Caco-2 (cell line): ENCODE data around the gene TAAR8. TPM values are rescaled to one million over a fixed set of nuclear protein-coding genes. Genes with fewer than 3 reads are reported as not detected.
A peak's percentile ranks its signal among the peaks of the same experiment; 100 is the strongest.

Experiments used
- BruUV-seq: library from RNA; stranded (reverse); fragments of 400-500 nt; replicated peaks from 2 replicates; lab custom pipeline; 2021; lab: Mats Ljungman, UMichigan
- CTCF ChIA-PET: fragments of 300-600 bp; sonication (Branson Sonifier 250); formaldehyde crosslinking; loops from one replicate; lab custom pipeline; 2022; ENCODE audit warnings: antibody characterized with exemption; lab: Charles Lee
- POLR2A ChIA-PET: fragments of 300-600 bp; sonication (Branson Sonifier 250); formaldehyde crosslinking; loops from one replicate; lab custom pipeline; 2022; ENCODE audit warnings: antibody characterized with exemption; lab: Charles Lee
- DNase-seq, 2 experiments: peaks; one replicate each; pipeline versions ENCODE4 v3.0.0 to v3.0.0-alpha.2; 2020 to 2022
- H3K27me3 ChIP-seq: replicated peaks from 2 replicates; pipeline ENCODE4 v1.6.0; 2011; ENCODE audit warnings: low read length; ENCODE audit not compliant: control insufficient read depth, insufficient read depth
- H3K36me3 ChIP-seq: 2 replicates; pipeline ENCODE4 v1.5.1; 2011; ENCODE audit warnings: low read length; ENCODE audit not compliant: control insufficient read depth, insufficient read depth
- H3K4me1 ChIP-seq: fragments of 250-450 bp; sonication (Bioruptor Pico); 2 replicates; pipeline ENCODE4 v1.5.1; 2020; ENCODE audit warnings: mild to moderate bottlenecking
- H3K4me3 ChIP-seq: 2 replicates; pipeline ENCODE4 v1.5.1; 2011; ENCODE audit warnings: low read depth, mild to moderate bottlenecking, control low read depth, low read length
- H3K9me3 ChIP-seq: fragments of 250-450 bp; sonication (Bioruptor Pico); 2 replicates; pipeline ENCODE4 v1.5.1; 2020; ENCODE audit warnings: mild to moderate bottlenecking, moderate library complexity
- H3K27ac Mint-ChIP-seq: one replicate; pipeline ENCODE4 v1.8.0; 2022; ENCODE audit warnings: mixed read lengths; ENCODE audit not compliant: unreplicated experiment
- H3K27me3 Mint-ChIP-seq: one replicate; pipeline ENCODE4 v1.8.0; 2022; ENCODE audit warnings: mixed read lengths; ENCODE audit not compliant: insufficient read depth, unreplicated experiment
- H3K36me3 Mint-ChIP-seq: one replicate; pipeline ENCODE4 v1.8.0; 2022; ENCODE audit warnings: mild to moderate bottlenecking, mixed read lengths; ENCODE audit not compliant: insufficient read depth, unreplicated experiment
- H3K4me1 Mint-ChIP-seq: one replicate; pipeline ENCODE4 v1.8.0; 2022; ENCODE audit warnings: low read depth, mixed read lengths; ENCODE audit not compliant: unreplicated experiment
- H3K4me3 Mint-ChIP-seq: one replicate; pipeline ENCODE4 v1.8.0; 2022; ENCODE audit warnings: mild to moderate bottlenecking, moderate library complexity, mixed read lengths; ENCODE audit not compliant: unreplicated experiment
- H3K9me3 Mint-ChIP-seq: one replicate; pipeline ENCODE4 v1.8.0; 2022; ENCODE audit warnings: mixed read lengths; ENCODE audit not compliant: unreplicated experiment
- intact Hi-C: fragments of 100-400 bp; cut with micrococcal nuclease; formaldehyde crosslinking; loops from one replicate; pipeline ENCODE4 v1.10.0; 2022; ENCODE audit not compliant: unreplicated experiment
- total RNA-seq: library from RNA; stranded (reverse); gene quantifications from 2 replicates; pipeline ENCODE4 v1.2.3, GENCODE V29; 2022
- TF ChIP-seq, protein P1 (sequence below), 2 experiments: fragments of 200-600 bp in 1 of 2; IDR thresholded peaks; 1 replicate in 1 of 2; 2 replicates in 1 of 2; pipeline versions ENCODE4 v1.5.1 to v1.8.0; 2011 to 2022; ENCODE audit warnings: antibody characterized with exemption in 1 of 2, control low read depth in 1 of 2, inconsistent platforms in 1 of 2, low read depth in 1 of 2, low read length in 1 of 2, mild to moderate bottlenecking in 1 of 2, moderate library complexity in 1 of 2; ENCODE audit not compliant: insufficient read depth in 1 of 2, severe bottlenecking in 1 of 2, unreplicated experiment in 1 of 2

The TAAR8 gene
- total RNA-seq, 1 experiment from 2014 or later: not detected

DNA sequence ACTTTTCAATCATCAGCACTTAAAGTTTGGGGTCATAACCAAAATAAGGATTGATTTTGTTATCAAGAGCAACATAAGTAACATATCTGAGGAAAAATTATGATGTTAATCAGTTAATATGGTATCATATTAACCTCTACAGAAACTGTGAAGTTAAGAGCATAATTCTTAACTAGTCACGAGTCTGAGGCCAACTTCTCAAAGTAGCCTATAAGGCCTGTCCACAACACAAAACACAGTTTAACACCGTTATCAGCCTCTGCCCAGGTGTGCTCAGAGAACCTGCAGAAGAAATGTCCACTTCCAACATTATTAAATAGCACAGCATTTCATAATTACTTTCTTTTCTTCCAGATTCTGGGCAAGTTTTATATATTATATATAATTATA, 40.6 kb upstream of the TAAR8 start:
- Histone ChIP-seq H3K4me3 (peak overlapping the region; percentile 70), H3K27me3 (no peaks in the 10 kb centered on the region), H3K4me1 (peaks cover 12% of the 10 kb centered on the region), H3K36me3 (no peaks in the 10 kb centered on the region), H3K9me3 (no peaks in the 10 kb centered on the region)
- peak overlapping the region; percentile 90 for H3K27ac Mint-ChIP-seq
- H3K27me3 Mint-ChIP-seq: no peaks in the 10 kb centered on the region
- TF ChIP-seq, protein P1, sequence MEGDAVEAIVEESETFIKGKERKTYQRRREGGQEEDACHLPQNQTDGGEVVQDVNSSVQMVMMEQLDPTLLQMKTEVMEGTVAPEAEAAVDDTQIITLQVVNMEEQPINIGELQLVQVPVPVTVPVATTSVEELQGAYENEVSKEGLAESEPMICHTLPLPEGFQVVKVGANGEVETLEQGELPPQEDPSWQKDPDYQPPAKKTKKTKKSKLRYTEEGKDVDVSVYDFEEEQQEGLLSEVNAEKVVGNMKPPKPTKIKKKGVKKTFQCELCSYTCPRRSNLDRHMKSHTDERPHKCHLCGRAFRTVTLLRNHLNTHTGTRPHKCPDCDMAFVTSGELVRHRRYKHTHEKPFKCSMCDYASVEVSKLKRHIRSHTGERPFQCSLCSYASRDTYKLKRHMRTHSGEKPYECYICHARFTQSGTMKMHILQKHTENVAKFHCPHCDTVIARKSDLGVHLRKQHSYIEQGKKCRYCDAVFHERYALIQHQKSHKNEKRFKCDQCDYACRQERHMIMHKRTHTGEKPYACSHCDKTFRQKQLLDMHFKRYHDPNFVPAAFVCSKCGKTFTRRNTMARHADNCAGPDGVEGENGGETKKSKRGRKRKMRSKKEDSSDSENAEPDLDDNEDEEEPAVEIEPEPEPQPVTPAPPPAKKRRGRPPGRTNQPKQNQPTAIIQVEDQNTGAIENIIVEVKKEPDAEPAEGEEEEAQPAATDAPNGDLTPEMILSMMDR (IDR thresholded peaks at IDR 0.05; ENCODE audit: insufficient read depth in 1 of 2, low read depth in 1 of 2, low read length in 1 of 2, severe bottlenecking in 1 of 2, unreplicated experiment in 1 of 2): no peak
- no peak for DNase-seq
- H3K9me3 Mint-ChIP-seq: no peaks in the 10 kb centered on the region
- no TSS peak for BruUV-seq
- CTCF ChIA-PET: interaction anchor here (0.6 to 1.1 kb wide), 2 partner anchors 13 to 286 kb away, joined by 3 to 4 read pairs; partner anchors contain the start of gene SLC18B1
- POLR2A ChIA-PET: interaction anchor here (1.5 kb wide), 1 partner anchor 303 kb away, joined by 6 read pairs; the partner anchor contains the start of gene RPS12
- H3K4me1 Mint-ChIP-seq: peaks cover 18% of the 10 kb centered on the region
- intact Hi-C loops: loop anchor here (1.0 kb wide), 1 partner anchor 302 kb away; the partner anchor contains the start of gene RPS12
- peaks cover 19% of the 10 kb centered on the region for H3K36me3 Mint-ChIP-seq
- peak overlapping the region; percentile 92 for H3K4me3 Mint-ChIP-seq

DNA sequence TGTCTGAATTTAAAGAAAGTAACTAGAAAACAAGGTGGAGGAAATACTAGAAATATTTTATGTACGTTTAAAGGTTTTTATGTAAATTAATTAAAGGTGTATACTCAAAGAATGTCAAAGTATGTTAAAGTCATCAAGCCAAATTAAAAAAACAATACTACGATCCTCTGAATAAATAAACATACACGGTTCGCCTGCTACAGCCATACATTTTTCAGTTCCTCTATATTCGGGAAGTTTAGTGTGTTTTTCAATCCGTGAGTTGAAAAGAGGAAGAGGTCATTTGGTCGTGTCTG, 40.2 kb upstream of the TAAR8 start:
- Histone ChIP-seq H3K27me3 (no peaks in the 10 kb centered on the region), H3K4me3 (peak overlapping the region; percentile 70), H3K9me3 (no peaks in the 10 kb centered on the region), H3K36me3 (no peaks in the 10 kb centered on the region), H3K4me1 (peaks cover 12% of the 10 kb centered on the region)
- H3K27ac Mint-ChIP-seq: peak overlapping the region; percentile 90
- ChIA-PET POLR2A (interaction anchor here (0.6 to 1.5 kb wide), 4 partner anchors 12 to 643 kb away, joined by 3 to 6 read pairs (median 4); partner anchors contain the start of genes CCN2 and RPS12), CTCF (interaction anchor here (0.6 to 1.4 kb wide), 5 partner anchors 13 to 286 kb away, joined by 3 to 7 read pairs (median 6); partner anchors contain the start of gene SLC18B1)
- H3K4me1 Mint-ChIP-seq: peaks cover 18% of the 10 kb centered on the region
- no peak for DNase-seq
- peak overlapping the region; percentile 92 for H3K4me3 Mint-ChIP-seq
- intact Hi-C loops: loop anchor here (1.0 kb wide), 1 partner anchor 302 kb away; the partner anchor contains the start of gene RPS12
- BruUV-seq: no TSS peak
- H3K36me3 Mint-ChIP-seq: peaks cover 19% of the 10 kb centered on the region
- H3K27me3 Mint-ChIP-seq: no peaks in the 10 kb centered on the region
- no peaks in the 10 kb centered on the region for H3K9me3 Mint-ChIP-seq
- TF ChIP-seq, protein P1 (IDR thresholded peaks at IDR 0.05; ENCODE audit: insufficient read depth in 1 of 2, low read depth in 1 of 2, low read length in 1 of 2, severe bottlenecking in 1 of 2, unreplicated experiment in 1 of 2): no peak

DNA sequence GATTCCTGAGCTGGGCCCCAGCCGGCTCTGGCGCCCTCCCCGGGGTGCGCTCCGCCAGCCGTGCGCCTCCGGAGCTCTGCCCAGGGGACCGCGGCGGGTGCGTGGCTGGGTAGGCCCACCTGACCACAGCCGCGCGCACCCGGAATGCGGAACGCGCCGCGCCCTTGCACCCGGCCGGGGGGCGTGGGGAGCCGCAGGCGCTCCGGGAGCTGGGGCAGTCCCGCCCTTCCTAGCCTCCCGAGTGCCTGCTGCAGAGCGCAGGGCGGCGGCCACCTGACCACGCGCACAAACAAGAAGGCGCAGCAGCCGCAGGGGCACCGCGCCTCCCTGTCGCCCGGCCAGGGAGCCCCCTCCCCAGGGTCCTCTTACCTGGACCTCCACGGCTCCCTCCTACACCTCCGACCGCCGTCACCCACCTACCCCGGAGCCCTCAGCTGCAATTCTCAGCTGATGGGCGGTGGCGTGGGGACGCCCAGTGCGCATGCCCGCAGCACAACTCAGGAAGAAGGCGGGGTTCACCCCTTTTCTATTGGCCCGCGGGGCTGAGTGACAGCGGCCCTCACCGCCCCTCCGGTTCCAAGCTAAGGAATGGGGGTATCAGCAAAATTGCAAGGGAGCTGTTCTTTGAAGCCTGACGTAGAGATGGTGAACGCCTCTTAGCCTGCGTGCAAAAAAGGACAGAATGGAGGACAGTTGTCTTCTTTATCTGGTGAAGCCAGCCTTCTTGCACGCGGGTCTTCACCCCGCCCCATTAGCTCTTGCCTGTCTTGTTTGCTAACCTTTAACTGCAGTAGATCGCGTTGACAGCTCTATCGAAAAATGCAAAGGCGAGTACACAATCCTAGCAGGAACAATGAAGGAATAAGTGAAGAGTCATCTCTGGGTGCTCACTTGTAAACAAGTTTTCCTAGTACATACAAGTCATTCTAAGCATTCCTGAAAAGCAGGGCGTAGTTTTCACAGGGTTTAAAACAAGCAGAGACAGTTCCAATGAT, 39.5 kb upstream of the TAAR8 start, which contains the start of gene STX7:
STX7 (minus strand) TSS at position 479 of the 995 bp plus-strand sequence. CDS start 9,586 bp downstream, outside the sequence.
- Histone ChIP-seq H3K27me3 (no peaks in the 10 kb centered on the region), H3K36me3 (no peaks in the 10 kb centered on the region), H3K9me3 (no peaks in the 10 kb centered on the region), H3K4me1 (peaks cover 12% of the 10 kb centered on the region), H3K4me3 (peak within 1 kb of the TSS; percentile 70)
- CTCF ChIA-PET: interaction anchor here (0.6 to 1.4 kb wide), 5 partner anchors 12 to 285 kb away, joined by 3 to 7 read pairs (median 6); partner anchors contain the start of gene SLC18B1
- no TSS peak for BruUV-seq
- Mint-ChIP-seq H3K27ac (peak within 1 kb of the TSS; percentile 90), H3K4me1 (peaks cover 18% of the 10 kb centered on the region), H3K4me3 (peak within 1 kb of the TSS; percentile 92), H3K27me3 (no peaks in the 10 kb centered on the region), H3K9me3 (no peaks in the 10 kb centered on the region), H3K36me3 (peaks cover 18% of the 10 kb centered on the region)
- TF ChIP-seq, protein P1 (IDR thresholded peaks at IDR 0.05; ENCODE audit: insufficient read depth in 1 of 2, low read depth in 1 of 2, low read length in 1 of 2, severe bottlenecking in 1 of 2, unreplicated experiment in 1 of 2): no peak
- POLR2A ChIA-PET: interaction anchor here (0.5 to 1.5 kb wide), 6 partner anchors 13 to 669 kb away, joined by 3 to 6 read pairs (median 4); partner anchors contain the start of genes CCN2 and RPS12
- DNase-seq: peak; percentile 92
- intact Hi-C loops: loop anchor here (1.0 kb wide), 1 partner anchor 301 kb away; the partner anchor contains the start of gene RPS12
